ENCODE results near the gene PDGFC.

PDGFC gene

DNA sequence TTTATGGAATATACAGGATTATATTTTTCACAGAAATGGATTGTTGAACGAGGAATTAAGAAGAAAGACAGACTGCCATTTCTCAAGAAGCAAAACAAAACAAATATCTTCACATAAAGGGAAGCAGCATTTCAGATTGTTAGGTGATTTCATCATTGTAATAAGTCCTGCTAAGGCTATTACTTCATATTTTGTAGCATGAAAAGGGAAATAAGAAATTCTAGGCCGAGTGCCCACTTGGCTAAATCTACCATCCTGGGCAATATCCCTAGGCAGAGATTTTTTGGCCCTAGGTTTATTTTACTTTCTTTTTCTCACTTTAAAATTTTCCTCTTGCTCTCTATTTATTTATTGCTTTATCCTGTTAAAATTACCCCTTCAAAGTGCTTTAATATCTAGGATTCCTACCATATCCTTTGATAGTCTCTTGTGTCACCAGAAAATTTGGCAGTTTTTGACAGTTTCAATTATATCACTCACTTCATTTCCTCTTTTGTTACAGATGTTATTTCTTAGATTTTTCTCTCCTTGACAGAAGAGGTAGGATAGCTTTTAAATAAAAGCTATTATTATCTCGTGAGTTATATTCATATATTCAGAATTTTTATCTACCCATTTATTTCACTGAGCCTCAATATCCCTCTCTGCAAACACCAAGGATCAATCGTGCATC lies 142.3 kb downstream of the PDGFC start:
- peak; percentile 67 for DNase-seq (ENCODE audit: low spot score)

DNA sequence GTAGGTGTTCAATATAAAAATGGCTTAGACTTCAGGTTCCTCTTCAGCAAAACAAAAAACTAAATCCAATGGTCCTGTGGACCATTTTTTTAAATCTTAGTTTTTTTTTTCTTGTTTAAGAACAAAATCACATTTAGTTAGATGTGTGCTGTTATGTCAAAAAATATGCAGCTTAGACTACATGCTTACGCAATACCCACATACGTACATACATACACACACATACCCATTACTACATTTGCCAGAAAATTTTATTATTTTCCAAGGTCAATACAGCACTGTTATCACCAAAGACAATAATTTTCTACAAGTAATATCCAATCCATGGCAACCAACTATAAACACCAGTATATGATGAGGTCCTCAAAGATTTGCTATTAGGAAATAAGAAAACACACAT lies 144.1 kb downstream of the PDGFC start:
- no peak for DNase-seq (ENCODE audit: low spot score)

DNA sequence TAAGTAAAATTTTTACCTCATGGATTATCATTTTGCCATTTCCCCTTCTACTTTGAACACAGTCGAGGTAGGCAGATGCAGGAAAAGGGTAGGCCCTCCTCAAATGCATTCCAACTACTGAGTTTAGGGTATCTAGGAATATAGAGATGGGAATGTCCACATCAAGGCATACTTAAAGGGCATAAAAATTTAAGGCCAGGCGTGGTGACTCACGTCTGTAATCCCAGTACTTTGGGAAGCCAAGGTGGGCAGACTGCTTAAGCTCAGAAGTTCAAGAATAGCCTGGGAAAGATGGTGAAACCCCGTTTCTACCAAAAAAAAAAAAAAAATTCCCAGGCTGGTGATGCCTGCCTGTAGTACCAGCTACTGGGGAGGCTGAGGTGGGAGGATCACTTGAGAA lies 146.5 kb downstream of the PDGFC start:
- DNase-seq (ENCODE audit: low spot score), result no peak

DNA sequence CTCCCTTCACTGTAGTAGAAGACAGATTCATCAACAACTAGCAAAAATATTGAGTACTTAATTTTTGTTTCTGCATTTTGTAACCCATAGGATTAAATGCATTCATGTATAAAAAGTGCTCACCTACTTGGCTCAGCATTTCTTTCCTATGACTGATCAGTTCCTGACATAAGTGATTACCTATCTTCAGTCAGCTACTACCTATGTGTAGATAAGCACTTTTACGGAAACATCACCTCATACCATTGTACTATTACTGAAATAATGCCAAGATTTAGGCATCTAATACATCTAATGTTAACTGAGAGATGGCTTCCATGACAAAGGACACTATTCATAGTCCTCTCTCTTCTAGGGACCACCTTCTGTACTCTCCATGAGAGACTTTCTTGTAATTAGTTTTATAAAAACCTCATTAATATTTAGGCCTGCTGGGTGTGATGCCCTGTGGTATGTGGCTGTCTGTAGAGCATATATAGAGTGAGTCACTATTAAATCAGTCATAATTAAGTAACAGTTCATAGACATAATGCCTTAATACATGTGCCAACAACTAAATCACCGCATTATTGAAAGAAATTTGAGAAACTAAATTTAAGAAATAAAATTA lies 147.0 kb downstream of the PDGFC start:
- no peak for DNase-seq (ENCODE audit: low spot score)

DNA sequence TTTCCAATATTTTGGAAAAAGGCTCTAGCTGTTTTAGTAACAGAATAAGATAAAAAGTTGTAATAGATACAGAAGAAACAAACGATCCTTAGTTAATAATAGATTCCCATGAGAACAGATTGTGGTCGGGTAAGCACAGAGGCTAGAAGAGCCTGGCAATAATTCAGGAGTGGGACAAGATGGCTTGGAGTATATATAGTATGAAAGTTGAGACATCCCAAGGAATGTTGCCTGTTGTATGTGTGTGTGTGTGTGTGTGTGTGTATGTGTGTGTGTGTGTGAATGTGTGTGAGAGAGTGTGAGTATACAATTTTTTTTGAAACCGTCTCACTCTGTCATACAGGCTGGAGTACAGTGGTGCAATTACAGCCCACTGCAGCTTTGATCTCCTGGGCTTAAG lies 150.7 kb downstream of the PDGFC start:
- no peak for DNase-seq (ENCODE audit: low spot score)

DNA sequence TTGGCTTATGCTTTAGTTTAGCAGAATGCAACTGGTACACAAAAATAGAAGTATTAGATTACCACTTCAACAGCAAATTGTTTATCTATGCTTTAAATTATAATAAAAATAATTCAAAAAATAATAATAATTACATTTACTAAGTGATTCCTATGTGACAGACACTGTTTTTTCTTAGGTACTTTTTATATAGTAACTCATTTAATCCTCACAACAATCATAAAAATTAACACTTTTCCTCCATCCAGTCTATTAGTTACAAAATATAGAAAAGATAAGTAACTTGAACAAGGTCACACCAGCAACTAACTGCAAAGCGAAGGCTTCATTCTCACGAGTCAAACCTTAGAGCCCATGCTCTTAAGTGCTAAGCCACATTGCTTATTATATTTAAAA lies 155.2 kb downstream of the PDGFC start:
- DNase-seq (ENCODE audit: low spot score), result no peak

DNA sequence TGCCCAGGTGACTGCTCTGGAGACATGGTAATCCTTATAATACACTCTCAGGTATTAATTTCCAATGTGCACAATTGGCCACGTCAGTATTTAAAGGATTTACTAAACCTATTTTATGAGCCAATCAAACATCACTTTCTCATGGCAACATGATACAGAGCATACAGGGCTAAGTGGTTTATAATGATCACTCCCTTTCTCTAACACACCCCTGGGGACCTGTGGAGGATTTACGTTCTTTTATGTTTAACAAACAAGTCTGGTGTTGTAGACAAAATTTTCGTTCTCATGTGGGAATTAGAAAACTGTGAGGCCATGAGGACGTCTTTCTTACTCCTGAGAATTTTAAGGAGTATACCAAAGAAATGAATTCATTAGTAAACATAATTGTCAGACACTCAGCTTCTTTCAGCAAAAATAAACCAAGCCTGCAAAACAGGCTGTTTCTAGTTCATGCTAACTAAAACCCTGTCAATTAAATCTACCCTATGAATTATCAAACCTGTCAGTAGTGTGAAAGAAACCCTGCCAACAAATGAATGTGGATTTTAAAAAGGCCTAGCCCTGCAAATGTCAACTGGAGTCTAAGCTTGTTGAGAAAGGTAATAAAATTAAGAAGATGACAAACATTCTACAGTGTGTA lies 155.8 kb downstream of the PDGFC start:
- no peak for DNase-seq (ENCODE audit: low spot score)

DNA sequence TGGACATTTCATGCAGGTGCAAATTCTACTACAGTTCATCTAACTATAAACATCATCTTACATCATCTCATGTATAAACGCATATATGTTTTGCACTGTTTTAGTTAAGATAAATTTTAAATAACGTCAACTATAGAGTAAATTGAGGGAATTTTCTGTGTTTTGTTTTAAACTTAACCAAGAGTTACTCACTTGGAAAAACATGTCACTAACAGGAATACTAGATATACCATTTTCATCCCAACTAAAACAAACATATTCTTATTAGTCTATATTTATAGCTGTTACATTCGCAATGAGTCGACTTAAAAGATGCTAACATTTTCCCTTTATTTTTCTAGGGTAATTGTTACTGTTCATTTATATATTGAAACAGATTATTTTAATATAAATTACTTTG lies 159.6 kb downstream of the PDGFC start:
- DNase-seq (ENCODE audit: low spot score), result no peak

DNA sequence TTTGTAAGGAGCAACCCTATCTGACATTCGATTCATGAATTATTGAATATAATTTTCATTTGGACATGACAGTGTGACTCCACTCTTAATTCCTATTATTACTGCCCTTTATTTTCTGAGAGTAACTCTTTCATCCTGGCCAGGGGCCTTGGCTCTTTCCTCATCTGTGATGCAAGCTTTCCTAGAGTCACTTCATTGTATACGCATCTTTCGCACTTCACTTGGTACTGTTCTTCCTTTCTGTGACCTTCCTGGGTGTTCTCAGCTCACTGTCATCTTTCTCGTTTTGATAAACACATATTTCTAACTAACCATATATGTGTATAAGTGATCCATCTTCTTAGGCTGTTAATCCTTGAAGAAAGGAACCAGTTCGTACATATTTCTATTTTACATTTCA lies 160.3 kb downstream of the PDGFC start:
- no peak for DNase-seq (ENCODE audit: low spot score)

DNA sequence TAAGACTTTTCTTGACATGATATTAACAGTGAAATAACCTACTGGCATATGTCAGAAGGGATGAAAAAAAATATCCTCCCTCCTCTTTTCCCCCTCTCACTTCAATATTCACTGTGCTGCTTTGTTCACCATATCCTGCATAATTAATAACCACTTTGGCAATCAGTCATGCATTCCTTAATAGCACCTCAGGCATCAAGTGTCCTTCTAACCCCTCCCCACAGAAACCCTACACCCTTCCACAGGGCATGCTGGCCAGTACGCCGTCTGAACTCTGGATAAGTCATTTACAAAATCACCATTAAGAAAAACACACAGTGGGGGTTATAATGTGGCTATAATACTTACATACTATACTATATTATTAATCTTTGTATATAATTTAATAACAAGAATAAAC lies 165.9 kb downstream of the PDGFC start:
- no peak for DNase-seq (ENCODE audit: low spot score)

DNA sequence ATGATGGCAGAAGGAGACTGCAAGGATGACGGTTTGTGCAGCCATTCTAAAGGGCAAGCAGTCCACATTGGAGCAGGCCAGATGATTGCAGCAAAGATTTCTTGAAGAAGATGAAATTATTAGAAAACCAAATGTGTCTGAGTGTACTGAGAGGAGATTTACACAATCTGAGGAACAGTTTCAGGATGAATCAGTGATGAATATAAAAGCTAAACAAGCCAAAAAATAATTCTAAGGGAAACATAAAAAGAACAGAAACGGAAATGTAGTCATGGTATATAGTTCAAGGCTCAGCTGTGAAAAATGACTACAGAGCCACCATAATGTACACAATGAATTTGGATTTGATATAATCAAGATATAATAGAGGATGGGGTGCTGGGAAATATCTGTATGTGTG lies 168.5 kb downstream of the PDGFC start:
- DNase-seq (ENCODE audit: low spot score), result peak; percentile 21

DNA sequence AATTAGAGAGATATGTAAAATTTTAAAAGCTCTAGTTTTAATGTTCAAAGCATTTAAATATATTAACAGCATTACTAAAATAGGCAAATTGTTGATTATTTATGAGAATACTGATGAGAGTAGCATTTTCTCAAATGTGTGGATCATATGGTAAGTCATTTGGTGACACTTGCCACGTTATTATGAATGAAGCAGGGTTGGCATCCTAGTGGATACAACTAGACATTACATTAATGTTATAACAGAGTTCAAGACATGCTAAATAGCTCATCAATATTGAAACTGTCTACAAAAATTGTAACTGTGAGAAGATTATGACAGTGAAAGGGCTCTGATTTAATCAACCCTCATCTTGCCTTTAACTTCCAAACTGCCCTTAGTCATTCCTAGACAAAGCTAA lies 171.1 kb downstream of the PDGFC start:
- DNase-seq (ENCODE audit: low spot score), result no peak

DNA sequence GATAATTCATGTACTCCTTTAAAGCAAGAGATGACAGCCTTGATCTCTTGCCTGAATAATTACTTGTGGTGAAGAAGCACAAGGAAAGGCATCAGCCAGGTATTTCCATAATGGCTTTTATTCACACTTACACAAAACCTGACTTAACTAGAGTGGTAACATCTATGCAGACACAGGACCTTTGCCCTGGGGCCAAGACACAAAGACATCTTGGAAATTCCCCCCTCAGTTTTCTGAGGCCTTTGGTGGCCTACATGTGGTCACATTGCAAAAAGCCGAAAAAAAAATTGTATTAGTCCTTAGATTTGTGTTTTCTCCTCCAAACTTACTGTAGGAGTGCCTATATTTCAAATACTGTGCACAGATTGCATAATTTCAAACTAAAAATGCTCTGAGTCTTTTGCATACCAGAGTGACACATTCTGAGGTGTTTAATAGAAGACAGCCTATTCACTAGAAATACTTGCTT lies 172.4 kb downstream of the PDGFC start:
- DNase-seq (ENCODE audit: low spot score), result peak; percentile 65

DNA sequence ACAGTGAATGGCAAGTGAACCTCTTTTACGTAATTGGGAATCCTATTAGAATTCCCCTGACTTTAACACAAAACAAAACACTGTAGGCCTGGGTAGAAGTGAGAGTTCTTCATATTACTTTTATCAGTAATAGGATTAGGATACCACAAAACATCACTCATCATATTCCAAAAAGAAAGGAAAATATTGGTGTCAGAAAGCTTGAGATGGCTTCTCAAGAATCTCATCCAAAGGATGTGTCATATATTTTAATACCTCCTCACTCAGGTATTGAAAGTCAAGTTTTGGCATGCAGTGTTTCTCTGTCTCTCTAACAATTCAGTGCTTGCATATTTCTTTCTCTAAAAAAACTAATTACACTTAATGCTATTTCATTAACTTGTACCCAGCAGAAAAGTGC lies 173.2 kb downstream of the PDGFC start:
- DNase-seq (ENCODE audit: low spot score), result no peak

DNA sequence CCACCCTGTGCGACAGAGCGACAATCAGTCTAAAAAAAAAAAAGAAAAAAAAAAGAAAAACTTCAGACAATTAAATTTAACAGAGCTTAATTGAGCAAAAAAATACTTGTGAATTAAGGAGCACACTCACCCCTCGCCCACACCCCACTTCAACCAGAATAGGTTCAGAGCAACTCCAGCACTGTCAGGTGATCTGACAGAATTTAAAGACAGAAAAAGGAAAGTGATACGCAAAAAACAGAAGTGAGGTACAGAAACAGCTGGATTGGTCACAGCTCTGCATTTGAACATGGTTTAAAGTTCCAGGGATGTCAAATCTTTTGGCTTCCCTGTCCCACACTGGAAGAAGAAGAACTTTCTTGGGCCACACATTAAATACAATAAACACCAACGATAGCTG lies 174.4 kb downstream of the PDGFC start:
- no peak for DNase-seq (ENCODE audit: low spot score)

DNA sequence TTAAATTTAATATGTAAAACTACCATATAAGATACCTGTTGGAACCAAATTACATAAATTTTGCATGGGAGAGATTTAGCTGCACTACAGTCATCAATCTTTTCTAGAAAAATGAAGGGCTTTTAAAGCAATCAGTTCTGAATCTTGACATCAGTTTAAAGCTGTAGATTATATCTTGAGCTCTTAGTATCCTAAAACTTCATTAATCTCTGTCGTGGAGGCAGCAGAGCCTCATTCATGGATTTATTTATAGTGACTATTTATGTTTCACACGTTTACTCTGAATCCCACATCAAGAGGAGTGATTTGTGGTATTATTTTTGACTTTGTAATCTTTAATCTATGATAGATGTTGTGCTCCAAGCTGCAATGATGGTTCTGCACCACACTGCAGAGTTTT lies 175.9 kb downstream of the PDGFC start:
- no peak for DNase-seq (ENCODE audit: low spot score)

DNA sequence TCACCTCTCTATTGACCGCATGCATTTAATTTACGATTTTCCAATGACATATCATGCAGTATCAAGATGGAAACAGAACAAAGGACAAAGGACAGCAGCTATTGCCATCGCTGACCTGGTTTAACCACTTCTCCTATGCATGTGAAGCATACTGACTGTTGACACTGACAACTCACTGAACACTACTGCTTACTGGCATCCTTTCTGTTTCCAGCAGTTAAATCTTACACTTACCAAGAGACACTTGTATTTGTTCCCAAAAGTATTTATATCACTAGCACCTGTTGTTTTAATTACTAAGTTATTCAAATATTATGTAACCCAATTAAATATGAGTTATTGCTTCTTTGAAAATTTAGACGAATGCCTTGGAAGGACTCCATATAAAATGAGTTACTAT lies 176.7 kb downstream of the PDGFC start:
- DNase-seq (ENCODE audit: low spot score), result no peak

DNA sequence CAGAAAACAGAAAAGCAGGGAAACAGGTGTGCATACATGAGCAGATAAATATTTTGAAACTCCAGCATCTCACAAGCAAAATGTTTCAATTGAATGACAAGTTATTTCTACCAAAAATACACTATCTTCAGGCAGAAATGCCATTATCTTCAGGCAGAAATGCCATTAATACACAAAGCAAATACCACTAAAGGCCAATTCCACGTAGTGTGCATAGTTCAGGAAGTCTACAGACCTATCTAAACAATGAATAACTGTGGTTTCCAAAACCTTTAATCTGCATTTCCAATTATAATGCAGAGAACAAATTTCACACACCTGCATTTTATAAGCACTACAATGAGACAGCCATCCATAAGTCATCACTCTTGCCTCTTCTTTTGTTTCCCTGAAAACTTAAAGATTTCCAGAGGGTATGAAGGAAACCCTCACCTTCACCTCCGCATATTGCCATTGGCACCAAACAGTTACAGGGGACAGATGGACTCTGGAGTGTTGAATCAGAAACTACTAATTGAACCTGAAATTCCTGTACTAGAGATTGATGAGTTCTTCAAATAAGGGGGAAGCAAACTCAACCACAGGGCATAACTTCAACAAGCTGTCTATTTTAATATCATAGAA lies 179.0 kb downstream of the PDGFC start:
- no peak for DNase-seq (ENCODE audit: low spot score)

DNA sequence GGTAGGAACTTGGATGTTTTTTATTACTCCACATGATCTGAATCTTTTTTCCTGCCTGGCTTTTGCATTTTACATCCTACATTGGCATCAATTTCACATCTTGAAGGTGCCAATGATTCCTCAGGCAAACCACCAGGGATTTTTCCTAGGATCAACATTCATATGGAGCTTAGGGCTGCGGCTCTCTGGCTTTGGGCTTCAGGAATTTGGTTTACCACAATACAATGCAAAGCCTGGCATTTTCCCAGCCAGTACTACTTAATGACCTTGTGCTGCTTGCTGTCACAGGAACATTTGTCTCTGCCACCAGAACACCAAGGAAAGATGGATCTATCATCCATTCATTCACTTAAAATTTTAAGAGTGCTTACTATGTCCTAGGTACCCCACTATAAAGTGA lies 180.7 kb downstream of the PDGFC start:
- peak; percentile 32 for DNase-seq (ENCODE audit: low spot score)

DNA sequence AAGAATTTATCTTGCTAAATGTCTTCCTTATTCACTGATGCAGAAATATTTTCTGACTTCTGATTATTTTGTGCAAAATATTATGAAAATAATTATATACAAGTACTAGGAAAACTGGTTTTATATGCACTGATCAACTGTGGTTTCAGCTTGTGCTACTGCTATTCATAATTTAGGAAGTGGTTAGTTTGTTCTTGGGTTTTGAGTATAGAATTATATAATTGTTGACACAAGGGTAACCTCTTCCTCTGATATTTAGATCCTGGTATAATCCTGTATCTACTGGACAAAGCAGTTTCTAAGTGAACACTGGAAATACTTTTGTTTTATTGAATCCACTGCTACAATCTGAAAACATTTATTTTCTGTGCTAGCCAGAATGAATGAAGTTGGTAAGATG lies 182.8 kb downstream of the PDGFC start:
- DNase-seq (ENCODE audit: low spot score), result no peak

DNA sequence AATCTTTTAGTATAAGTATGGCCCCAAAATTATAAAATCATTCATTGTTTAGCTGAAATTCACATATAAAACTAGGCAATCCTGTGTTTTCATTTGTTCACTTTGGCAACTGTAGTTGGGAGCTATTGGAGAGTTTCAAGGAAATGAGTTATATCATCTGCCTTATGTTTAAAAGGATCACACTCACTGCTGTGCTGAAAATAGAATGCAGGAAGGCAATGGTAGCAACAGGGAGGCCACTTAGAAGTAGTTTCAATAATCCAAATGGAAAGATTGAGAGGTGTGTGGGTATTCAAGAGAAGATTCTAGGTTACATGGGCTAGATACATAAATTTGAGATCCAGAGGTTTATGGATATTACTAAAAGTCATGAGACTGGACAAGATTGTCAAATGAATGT lies 184.9 kb downstream of the PDGFC start:
- no peak for DNase-seq (ENCODE audit: low spot score)

DNA sequence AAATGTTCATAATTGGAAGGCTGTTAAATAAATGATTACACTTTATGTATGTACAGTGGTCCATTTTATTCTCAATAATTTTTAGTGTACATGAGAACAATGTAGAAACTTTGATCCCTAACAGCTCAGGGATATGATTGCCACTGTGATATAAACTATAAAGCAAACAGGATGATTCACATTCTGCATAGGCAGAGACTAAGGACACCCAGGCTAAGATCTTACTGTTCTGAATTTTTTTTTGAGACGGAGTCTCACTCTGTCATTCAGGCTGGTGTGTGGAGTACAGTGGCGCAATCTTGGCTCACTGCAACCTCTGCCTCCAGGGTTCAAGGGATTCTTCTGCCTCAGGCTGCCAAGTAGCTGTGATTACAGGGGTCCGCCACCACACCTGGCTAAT lies 186.6 kb downstream of the PDGFC start:
- DNase-seq (ENCODE audit: low spot score), result no peak

DNA sequence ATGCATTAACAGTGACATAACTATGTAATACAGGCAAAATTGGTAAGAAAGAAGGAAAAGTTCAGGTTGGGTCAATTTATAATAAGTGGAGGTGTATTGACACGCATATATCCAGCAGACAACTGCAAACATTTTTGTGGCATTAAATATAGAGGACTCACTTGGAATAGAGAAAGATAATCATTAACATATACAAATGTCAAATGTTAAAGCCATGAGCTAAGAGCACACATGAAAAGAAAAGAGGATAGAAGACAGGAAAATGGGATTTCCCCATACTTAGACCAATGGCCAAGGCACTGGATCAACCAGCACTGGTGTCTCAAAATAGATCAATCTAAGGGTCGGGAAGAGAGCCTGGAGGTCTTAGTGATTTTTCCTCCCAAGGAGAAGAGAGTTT lies 187.6 kb downstream of the PDGFC start:
- no peak for DNase-seq (ENCODE audit: low spot score)
